T-helper 1 cell treated with Interleukin-12 subunit alpha and Interleukin-12 subunit beta and Interleukin-4 antibody, amounts not matched to agents 30 ng/mL and 1 ng/mL, for 36 hours (primary cell): ENCODE data around the gene CFAP52. TPM values are rescaled to one million over a fixed set of nuclear protein-coding genes. Genes with fewer than 3 reads are reported as not detected.
"Not testable (repeated sequence)": the region's sequence is repeated elsewhere in the genome, so short reads cannot be mapped to it uniquely, and the experiment has no call there.

Source experiments
- intact Hi-C: fragments of 100-400 bp; cut with micrococcal nuclease; formaldehyde crosslinking; loops from one replicate; pipeline ENCODE4 v1.15.1; 2024
- total RNA-seq: library from RNA; stranded (reverse); gene quantifications from 2 replicates; pipeline ENCODE4 v1.2.3, GENCODE V29; 2022

The CFAP52 gene
- not detected in 2 replicates for total RNA-seq

GRCh38 chr17:9576521-9577372 is at the start of gene CFAP52:
CFAP52 (plus strand) TSS chr17:9576642; CDS start chr17:9576696, 54 bp downstream.
- intact Hi-C loops, result loop anchor here (2.0 to 5.0 kb wide), 2 partner anchors 170 to 1121 kb away; partner anchors contain the start of genes ADPRM and SCO1

GRCh38 chr17:9527788-9528187 is 48.7 kb upstream of the CFAP52 start:
- intact Hi-C loops, result loop anchor here (2.0 to 10.0 kb wide), 3 partner anchors 253 to 533 kb away; no protein-coding TSS in a partner anchor

- intact Hi-C loops, result loop anchor here (1.0 to 10.0 kb wide), 4 partner anchors 127 to 534 kb away; no protein-coding TSS in a partner anchor
Observed at GRCh38 chr17:9529033-9529700, 47.3 kb upstream of the CFAP52 start.

- intact Hi-C loops, result no loop called here
Observed at GRCh38 chr17:9531034-9531433, 45.4 kb upstream of the CFAP52 start.

GRCh38 chr17:9532715-9533114 is 43.7 kb upstream of the CFAP52 start:
- intact Hi-C loops, result no loop called here

- intact Hi-C loops, result no loop called here
Observed at GRCh38 chr17:9533441-9533840, 43.0 kb upstream of the CFAP52 start.

- intact Hi-C loops, result no loop called here
Observed at GRCh38 chr17:9536061-9536460, 40.4 kb upstream of the CFAP52 start.

GRCh38 chr17:9537177-9537776 is 39.2 kb upstream of the CFAP52 start:
- intact Hi-C loops, result no loop called here

- intact Hi-C loops, result no loop called here
Observed at GRCh38 chr17:9538626-9539025, 37.8 kb upstream of the CFAP52 start.

GRCh38 chr17:9541718-9542117 is 34.7 kb upstream of the CFAP52 start:
- intact Hi-C loops, result no loop called here

GRCh38 chr17:9544221-9544620 is 32.2 kb upstream of the CFAP52 start:
- intact Hi-C loops, result no loop called here

GRCh38 chr17:9549215-9549614 is 27.2 kb upstream of the CFAP52 start:
- intact Hi-C loops, result no loop called here

- intact Hi-C loops, result loop anchor here (10.0 kb wide), 1 partner anchor 558 kb away; no protein-coding TSS in a partner anchor
Observed at GRCh38 chr17:9553181-9553580, 23.3 kb upstream of the CFAP52 start.

- intact Hi-C loops, result loop anchor here (10.0 kb wide), 1 partner anchor 559 kb away; no protein-coding TSS in a partner anchor
Observed at GRCh38 chr17:9553596-9553995, 22.8 kb upstream of the CFAP52 start.

GRCh38 chr17:9554715-9555114 is 21.7 kb upstream of the CFAP52 start:
- intact Hi-C loops, result loop anchor here (1.0 to 10.0 kb wide), 2 partner anchors 152 to 560 kb away; no protein-coding TSS in a partner anchor

- intact Hi-C loops, result loop anchor here (10.0 kb wide), 1 partner anchor 562 kb away; no protein-coding TSS in a partner anchor
Observed at GRCh38 chr17:9557161-9557755, 19.2 kb upstream of the CFAP52 start.

- intact Hi-C loops, result loop anchor here (10.0 kb wide), 1 partner anchor 563 kb away; no protein-coding TSS in a partner anchor
Observed at GRCh38 chr17:9557857-9558256, 18.6 kb upstream of the CFAP52 start.

GRCh38 chr17:9564104-9564503 is 12.3 kb upstream of the CFAP52 start:
- intact Hi-C loops, result no loop called here

- intact Hi-C loops, result no loop called here
Observed at GRCh38 chr17:9566067-9566466, 10.4 kb upstream of the CFAP52 start.

- intact Hi-C loops, result not testable (repeated sequence)
Observed at GRCh38 chr17:9566739-9567138, 9.7 kb upstream of the CFAP52 start.

GRCh38 chr17:9568004-9568403 is 8.4 kb upstream of the CFAP52 start:
- intact Hi-C loops, result no loop called here
